HepG2 (cell line): ENCODE measurements around the gene ACAT2. TPM values are rescaled to one million over a fixed set of nuclear protein-coding genes. Genes with fewer than 3 reads are reported as not detected.

Source experiments
- ATAC-seq: fragments of 200-7000 bp; cut with Tn5 transposase; 3 replicates; pipeline ENCODE4 v1.9.1; 2020; ENCODE audit warnings: mild to moderate bottlenecking, moderate library complexity
- BruUV-seq: library from RNA; stranded (reverse); fragments of 400-500 nt; replicated peaks from 2 replicates; lab custom pipeline; 2021; lab: Mats Ljungman, UMichigan
- CTCF ChIA-PET: fragments of 300-600 bp; formaldehyde crosslinking; extraction: SDS; loops from one replicate; lab custom pipeline; 2021; ENCODE audit warnings: low total read pairs, inconsistent platforms, low intra/inter-chr PET ratio; lab: Yijun Ruan, JAX
- POLR2A ChIA-PET: fragments of 350-600 bp; sonication (Branson Sonifier 250); formaldehyde crosslinking; loops from one replicate; lab custom pipeline; 2020; ENCODE audit warnings: antibody characterized with exemption, inconsistent platforms; lab: Yijun Ruan, JAX
- DNase-seq: peaks from one replicate; pipeline ENCODE4 v3.0.0-alpha.2; 2015; ENCODE audit warnings: low spot score
- FAIRE-seq: peaks from 3 replicates; lab custom pipeline; 2011; peaks lifted over from hg19 to GRCh38; lab: Jason Lieb, UNC
- H2AFZ ChIP-seq: one replicate; pipeline ENCODE4 v1.6.1; 2011; ENCODE audit warnings: low read length, inconsistent platforms
- H3K27ac ChIP-seq: fragments of 300-600 bp; 3 replicates; pipeline ENCODE4 v1.8.0; 2011; ENCODE audit warnings: mixed run types, mild to moderate bottlenecking, mixed read lengths, low read length, inconsistent platforms; ENCODE audit not compliant: insufficient read depth; ENCODE audit errors: extremely low read length
- H3K27me3 ChIP-seq, 2 experiments: fragments of 200-600 bp in 1 of 2; 2 replicates in 1 of 2; 3 replicates in 1 of 2; pipeline versions ENCODE4 v1.6.0 to v1.8.0; 2011; ENCODE audit warnings: low read length in 2 of 2, mild to moderate bottlenecking in 2 of 2, moderate library complexity in 2 of 2, inconsistent platforms in 1 of 2; ENCODE audit not compliant: insufficient read depth in 2 of 2, control insufficient read depth in 1 of 2
- H3K36me3 ChIP-seq, 2 experiments: fragments of 200-600 bp in 1 of 2; replicated peaks in 1 of 2; 2 replicates in 1 of 2; 3 replicates in 1 of 2; pipeline versions ENCODE4 v1.5.1 to v1.8.0; 2011; ENCODE audit warnings: low read length in 2 of 2, inconsistent platforms in 1 of 2; ENCODE audit not compliant: insufficient read depth in 2 of 2, control insufficient read depth in 1 of 2
- H3K4me1 ChIP-seq: 2 replicates; pipeline ENCODE4 v1.5.1; 2012; ENCODE audit warnings: low read length, inconsistent platforms; ENCODE audit not compliant: insufficient read depth
- H3K4me2 ChIP-seq: 2 replicates; pipeline ENCODE4 v1.6.0; 2011; ENCODE audit warnings: low read depth, low read length, inconsistent platforms
- H3K4me3 ChIP-seq, 3 experiments: fragments of 200-600 bp in 1 of 3; sonication (generic), shearing (Covaris generic) in 1 of 3; replicated peaks in 1 of 3; 2 replicates each; pipeline ENCODE4 v1.5.1; 2011 to 2016; ENCODE audit warnings: low read length in 3 of 3, inconsistent platforms in 2 of 3, low read depth in 2 of 3, mild to moderate bottlenecking in 2 of 3, control low read depth in 1 of 3, mixed read lengths in 1 of 3; ENCODE audit not compliant: insufficient read depth in 1 of 3
- H3K79me2 ChIP-seq: one replicate; pipeline ENCODE4 v1.6.1; 2011; ENCODE audit warnings: low read length, inconsistent platforms; ENCODE audit not compliant: insufficient read depth
- H3K9ac ChIP-seq: 2 replicates; pipeline ENCODE4 v1.6.0; 2011; ENCODE audit warnings: mild to moderate bottlenecking, low read depth, low read length, inconsistent platforms; ENCODE audit not compliant: insufficient read depth
- H3K9me3 ChIP-seq: 2 replicates; pipeline ENCODE4 v1.5.1; 2012; ENCODE audit warnings: mild to moderate bottlenecking, low read length
- H4K20me1 ChIP-seq: 2 replicates; pipeline ENCODE4 v1.6.0; 2011; ENCODE audit warnings: inconsistent platforms, mild to moderate bottlenecking, low read length, moderate library complexity; ENCODE audit not compliant: insufficient read depth
- ARID2 ChIP-seq: sonication (generic); formaldehyde crosslinking; IDR thresholded peaks from 2 replicates; pipeline ENCODE4 v1.8.1; 2022; ENCODE audit warnings: mild to moderate bottlenecking, missing genetic modification reagents, borderline replicate concordance
- ATF7-NPFF ChIP-seq: sonication (generic); formaldehyde crosslinking; IDR thresholded peaks from 2 replicates; pipeline ENCODE4 v1.8.1; 2023; ENCODE audit warnings: mild to moderate bottlenecking, low read depth, missing genetic modification reagents, moderate library complexity
- CBX2 ChIP-seq, 2 experiments: fragments of 200-600 bp in 1 of 2; sonication (generic); formaldehyde crosslinking in 1 of 2; IDR thresholded peaks; 2 replicates each; pipeline versions ENCODE4 v1.7.0 to v1.8.1; 2018 to 2022; ENCODE audit warnings: low read depth in 2 of 2, low read length in 1 of 2, mild to moderate bottlenecking in 1 of 2, missing genetic modification reagents in 1 of 2
- FOSL2 ChIP-seq: sonication (generic); formaldehyde crosslinking; IDR thresholded peaks from 2 replicates; pipeline ENCODE4 v1.4.0; 2020; ENCODE audit warnings: missing genetic modification reagents
- HCFC1 ChIP-seq: fragments of 150-350 bp; IDR thresholded peaks from 2 replicates; pipeline ENCODE4 v1.6.1; 2014; ENCODE audit warnings: low read depth, low read length
- HDAC1 ChIP-seq: sonication (generic); formaldehyde crosslinking; IDR thresholded peaks from 2 replicates; pipeline ENCODE4 v1.5.1; 2020; ENCODE audit warnings: mild to moderate bottlenecking, missing genetic modification reagents
- HNRNPL ChIP-seq: fragments of 200-400 bp; formaldehyde crosslinking; IDR thresholded peaks from 2 replicates; pipeline ENCODE4 v1.6.1; 2017; ENCODE audit warnings: mild to moderate bottlenecking, low read depth, low read length
- MBD4 ChIP-seq: IDR thresholded peaks from 2 replicates; pipeline ENCODE4 v1.6.1; 2012; ENCODE audit warnings: low read length, inconsistent platforms, borderline replicate concordance
- REPIN1 ChIP-seq: sonication (generic); formaldehyde crosslinking; IDR thresholded peaks from 2 replicates; pipeline ENCODE4 v1.8.0; 2022; ENCODE audit warnings: missing genetic modification reagents, low read depth, mild to moderate bottlenecking, borderline replicate concordance
- THAP9 ChIP-seq: sonication (generic); formaldehyde crosslinking; IDR thresholded peaks from 2 replicates; pipeline ENCODE4; 2020; ENCODE audit warnings: missing genetic modification reagents, mild to moderate bottlenecking, borderline replicate concordance
- TOPORS ChIP-seq: sonication (generic); formaldehyde crosslinking; IDR thresholded peaks from 2 replicates; pipeline ENCODE4 v1.8.0; 2023; ENCODE audit warnings: mild to moderate bottlenecking, missing genetic modification reagents
- ZBTB20 ChIP-seq: sonication (generic); formaldehyde crosslinking; IDR thresholded peaks from 2 replicates; pipeline ENCODE4 v1.8.1; 2023; ENCODE audit warnings: missing genetic modification reagents, low read depth, mild to moderate bottlenecking, borderline replicate concordance
- ZNF501 ChIP-seq: sonication (generic); formaldehyde crosslinking; IDR thresholded peaks from 2 replicates; pipeline ENCODE4 v1.5.1; 2020; ENCODE audit warnings: mild to moderate bottlenecking, moderate library complexity, missing genetic modification reagents
- ZSCAN9 ChIP-seq: IDR thresholded peaks from 2 replicates; pipeline ENCODE4 v1.6.1; 2016; ENCODE audit warnings: borderline replicate concordance
- WGBS: methylation state at CpG from one replicate; pipeline ENCODE4 v1.1.6; 2017; ENCODE audit warnings: low lambda C conversion rate; 5-methylcytosine and 5-hydroxymethylcytosine counted together
- in situ Hi-C: cut with HindIII; loops from 2 replicates; pipeline ENCODE4 v1.10.0; 2017; ENCODE audit warnings: low pct_unique_long_range_greater_than_20kb; ENCODE audit not compliant: extremely low pct_ligation_motif_present
- intact Hi-C: fragments of 100-400 bp; cut with micrococcal nuclease; formaldehyde crosslinking; loops from one replicate; pipeline ENCODE4 v1.10.0; 2022; ENCODE audit not compliant: unreplicated experiment
- polyA plus RNA-seq, 8 experiments: library from polyadenylated mRNA; depleted of rRNA in 3 of 8; stranded (reverse) in 7 of 8; unstranded in 1 of 8; fragments of >200 nt; fragmentation: Illumina TruSeq in 4 of 8; extraction: Trizol in 4 of 8; gene quantifications; 2 replicates each; pipeline versions ENCODE4 v1.2.1 to v1.2.3, GENCODE V29; 2011 to 2016; ENCODE audit warnings: low read depth in 4 of 8, missing spikeins in 1 of 8, mixed read lengths in 1 of 8; ENCODE audit not compliant: insufficient read depth in 1 of 8
- total RNA-seq, 5 experiments: library from RNA; depleted of rRNA; stranded (reverse); fragments of >200 nt; fragmentation: Illumina TruSeq; extraction: Trizol; gene quantifications; 2 replicates each; pipeline ENCODE4 v1.2.3, GENCODE V29; 2016; ENCODE audit warnings: low read depth in 1 of 5
- TF ChIP-seq, protein P1 (sequence below): sonication (generic); formaldehyde crosslinking; IDR thresholded peaks from 2 replicates; pipeline ENCODE4 v1.4.0; 2020; ENCODE audit warnings: missing genetic modification reagents
- TF ChIP-seq, protein P2 (sequence below): sonication (generic); formaldehyde crosslinking; IDR thresholded peaks from 2 replicates; pipeline ENCODE4 v1.8.1; 2022; ENCODE audit warnings: mild to moderate bottlenecking, missing genetic modification reagents

ACAT2 gene
- total and polyA plus RNA-seq, 2 of the 13 experiments (the other 11 are each of a cell fraction or from before 2014, with no cell fraction given), result 121 to 534 TPM

- Histone ChIP-seq H4K20me1 (no peaks in the 10 kb centered on the region), H3K4me3 (no peak overlapping the region), H2AFZ (no peak overlapping the region), H3K4me2 (no peak overlapping the region), H3K4me1 (peaks cover 42% of the 10 kb centered on the region), H3K9ac (peak overlapping the region; percentile 0; the same call in 1 of the 2 replicates), H3K27ac (peak overlapping the region; percentile 39), H3K9me3 (no peaks in the 10 kb centered on the region), H3K79me2 (peaks cover 28% of the 10 kb centered on the region), H3K36me3 (peaks cover 10 to 34% of the 10 kb centered on the region in 2 experiments), H3K27me3 (no peaks in the 10 kb centered on the region; a peak in 1 of 5 replicates)
- ChIA-PET CTCF (interaction anchor here (0.7 kb wide), 1 partner anchor 38 kb away, joined by 3 read pairs; no protein-coding TSS in a partner anchor), POLR2A (interaction anchor here (1.2 to 10.2 kb wide), 3 partner anchors 30 to 65 kb away, joined by 5 to 175 read pairs (median 9); partner anchors contain the start of genes SOD2, TCP1 and WTAP)
- 78% methylated on average over 7 of the region's 7 CpGs for WGBS
- in situ Hi-C loops, result no loop called here
- no peak for FAIRE-seq
- no TSS peak for BruUV-seq
- DNase-seq, result peak; percentile 68
- peak; percentile 21 for ATAC-seq
- intact Hi-C loops, result no loop called here
- TF ChIP-seq ZNF501 (CRISPR knock-in tag) (peak; percentile 42; the same call in 1 of the 2 replicates), REPIN1 (CRISPR knock-in tag) (peak; percentile 57; the same call in 1 of the 2 replicates), HNRNPL (no peak), TOPORS (CRISPR knock-in tag) (peak; percentile 64; the same call in 1 of the 2 replicates), ARID2 (CRISPR knock-in tag) (peak; percentile 78; the same call in 1 of the 2 replicates), MBD4 (peak; percentile 27; the same call in 1 of the 2 replicates), ATF7-NPFF (CRISPR knock-in tag) (peak; percentile 16; the same call in 1 of the 2 replicates), THAP9 (CRISPR knock-in tag) (no peak), ZBTB20 (CRISPR knock-in tag) (0 out of 2 replicates have a peak, but pooled peaks have one; percentile 21), ZSCAN9 (CRISPR knock-in tag) (no peak), FOSL2 (peak; percentile 75), HDAC1 (CRISPR knock-in tag) (0 out of 2 replicates have a peak, but pooled peaks have one; percentile 16), CBX2 (IDR thresholded peaks at IDR 0.05; ENCODE audit: low read depth, low read length) (no peak), CBX2 (CRISPR knock-in tag; IDR thresholded peaks at IDR 0.05; ENCODE audit: low read depth) (no peak), HCFC1 (no peak)
- TF ChIP-seq, protein P1, sequence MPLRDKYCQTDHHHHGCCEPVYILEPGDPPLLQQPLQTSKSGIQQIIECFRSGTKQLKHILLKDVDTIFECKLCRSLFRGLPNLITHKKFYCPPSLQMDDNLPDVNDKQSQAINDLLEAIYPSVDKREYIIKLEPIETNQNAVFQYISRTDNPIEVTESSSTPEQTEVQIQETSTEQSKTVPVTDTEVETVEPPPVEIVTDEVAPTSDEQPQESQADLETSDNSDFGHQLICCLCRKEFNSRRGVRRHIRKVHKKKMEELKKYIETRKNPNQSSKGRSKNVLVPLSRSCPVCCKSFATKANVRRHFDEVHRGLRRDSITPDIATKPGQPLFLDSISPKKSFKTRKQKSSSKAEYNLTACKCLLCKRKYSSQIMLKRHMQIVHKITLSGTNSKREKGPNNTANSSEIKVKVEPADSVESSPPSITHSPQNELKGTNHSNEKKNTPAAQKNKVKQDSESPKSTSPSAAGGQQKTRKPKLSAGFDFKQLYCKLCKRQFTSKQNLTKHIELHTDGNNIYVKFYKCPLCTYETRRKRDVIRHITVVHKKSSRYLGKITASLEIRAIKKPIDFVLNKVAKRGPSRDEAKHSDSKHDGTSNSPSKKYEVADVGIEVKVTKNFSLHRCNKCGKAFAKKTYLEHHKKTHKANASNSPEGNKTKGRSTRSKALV, result 0 out of 2 replicates have a peak, but pooled peaks have one; percentile 33
- TF ChIP-seq, protein P2, sequence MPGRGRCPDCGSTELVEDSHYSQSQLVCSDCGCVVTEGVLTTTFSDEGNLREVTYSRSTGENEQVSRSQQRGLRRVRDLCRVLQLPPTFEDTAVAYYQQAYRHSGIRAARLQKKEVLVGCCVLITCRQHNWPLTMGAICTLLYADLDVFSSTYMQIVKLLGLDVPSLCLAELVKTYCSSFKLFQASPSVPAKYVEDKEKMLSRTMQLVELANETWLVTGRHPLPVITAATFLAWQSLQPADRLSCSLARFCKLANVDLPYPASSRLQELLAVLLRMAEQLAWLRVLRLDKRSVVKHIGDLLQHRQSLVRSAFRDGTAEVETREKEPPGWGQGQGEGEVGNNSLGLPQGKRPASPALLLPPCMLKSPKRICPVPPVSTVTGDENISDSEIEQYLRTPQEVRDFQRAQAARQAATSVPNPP, result no peak
Measured at GRCh38 chr6:159758031-159759001, 3.5 kb upstream of the ACAT2 start.
